GM23338 (cell line): ENCODE measurements around the gene DCLK2. TPM values are rescaled to one million over a fixed set of nuclear protein-coding genes. Genes with fewer than 3 reads are reported as not detected.

Experiments
- ATAC-seq: fragments of 200-7000 bp; cut with Tn5 transposase; 3 replicates; pipeline ENCODE4 v1.9.1; 2020
- DNase-seq: peaks from one replicate; pipeline ENCODE4 v3.0.0-alpha.2; 2015; ENCODE audit warnings: low spot score
- H2AFZ ChIP-seq: fragments of 200-600 bp; sonication (generic); 2 replicates; pipeline ENCODE4 v1.8.0; 2016; ENCODE audit warnings: antibody characterized with exemption, mild to moderate bottlenecking, moderate library complexity
- H3F3A ChIP-seq: fragments of 200-600 bp; sonication (generic); replicated peaks from 2 replicates; pipeline ENCODE4 v1.8.0; 2017; ENCODE audit warnings: antibody characterized with exemption, mixed run types, low read depth
- H3K27ac ChIP-seq: fragments of 200-600 bp; sonication (generic); 2 replicates; pipeline ENCODE4 v1.6.1; 2016; ENCODE audit warnings: low read depth
- H3K27me3 ChIP-seq: fragments of 200-600 bp; sonication (generic); 2 replicates; pipeline ENCODE4 v1.8.0; 2016; ENCODE audit warnings: mild to moderate bottlenecking, mixed run types, moderate library complexity; ENCODE audit not compliant: insufficient read depth
- H3K36me3 ChIP-seq: fragments of 200-600 bp; sonication (generic); 2 replicates; pipeline ENCODE4 v1.8.0; 2016; ENCODE audit warnings: mild to moderate bottlenecking; ENCODE audit not compliant: insufficient read depth
- H3K4me1 ChIP-seq: fragments of 200-600 bp; sonication (generic); 2 replicates; pipeline ENCODE4 v1.8.0; 2016; ENCODE audit warnings: mild to moderate bottlenecking, moderate library complexity; ENCODE audit not compliant: insufficient read depth
- H3K4me2 ChIP-seq: fragments of 200-600 bp; sonication (generic); 2 replicates; pipeline ENCODE4 v1.7.1; 2017; ENCODE audit warnings: mixed run types
- H3K4me3 ChIP-seq: fragments of 200-600 bp; sonication (generic); 2 replicates; pipeline ENCODE4 v1.6.1; 2016; ENCODE audit warnings: mixed run types
- H3K79me2 ChIP-seq: fragments of 200-600 bp; sonication (generic); replicated peaks from 2 replicates; pipeline ENCODE4 v1.8.0; 2017; ENCODE audit warnings: mild to moderate bottlenecking; ENCODE audit not compliant: insufficient read depth
- H3K9me2 ChIP-seq: fragments of 200-600 bp; sonication (generic); 2 replicates; pipeline ENCODE4 v1.8.0; 2017; ENCODE audit not compliant: insufficient read depth
- H4K20me1 ChIP-seq: fragments of 200-600 bp; sonication (generic); replicated peaks from 2 replicates; pipeline ENCODE4 v1.8.0; 2017; ENCODE audit warnings: mild to moderate bottlenecking; ENCODE audit not compliant: insufficient read depth
- H3K27ac Mint-ChIP-seq: 2 replicates; pipeline ENCODE4 v1.8.0; 2020; ENCODE audit warnings: inconsistent platforms, mild to moderate bottlenecking, moderate library complexity, mixed read lengths
- H3K27me3 Mint-ChIP-seq: 3 replicates; pipeline ENCODE4 v1.8.0; 2022; ENCODE audit warnings: low read depth, mild to moderate bottlenecking, moderate library complexity, mixed read lengths, inconsistent platforms; ENCODE audit not compliant: insufficient read depth, poor library complexity
- H3K36me3 Mint-ChIP-seq: 3 replicates; pipeline ENCODE4 v1.8.0; 2021; ENCODE audit warnings: low read depth, mild to moderate bottlenecking, inconsistent platforms, moderate library complexity, mixed read lengths
- H3K4me1 Mint-ChIP-seq: 3 replicates; pipeline ENCODE4 v1.8.0; 2020; ENCODE audit warnings: mild to moderate bottlenecking, inconsistent platforms, mixed read lengths
- H3K4me3 Mint-ChIP-seq: 3 replicates; pipeline ENCODE4 v1.8.0; 2021; ENCODE audit warnings: moderate library complexity, mild to moderate bottlenecking, inconsistent platforms, mixed read lengths
- H3K9me3 Mint-ChIP-seq: 3 replicates; pipeline ENCODE4 v1.8.0; 2020; ENCODE audit warnings: moderate library complexity, mild to moderate bottlenecking, inconsistent platforms, mixed read lengths
- CREB1 ChIP-seq: fragments of 250-450 bp; sonication (Bioruptor Pico); IDR thresholded peaks from 2 replicates; pipeline ENCODE4 v1.5.0; 2020; ENCODE audit warnings: low read depth, mild to moderate bottlenecking, moderate library complexity
- CTCF ChIP-seq, 2 experiments: fragments of 200-600 bp in 1 of 2; sonication (generic) in 1 of 2; conservative IDR thresholded peaks; 2 replicates each; pipeline versions ENCODE4 v1.5.1 to v1.6.1; 2016 to 2017; ENCODE audit warnings: antibody characterized with exemption in 2 of 2, low read depth in 2 of 2, mild to moderate bottlenecking in 2 of 2, moderate library complexity in 1 of 2
- EZH2 ChIP-seq: fragments of 200-600 bp; sonication (generic); IDR thresholded peaks from one replicate; pipeline ENCODE4 v1.8.0; 2017; ENCODE audit warnings: antibody characterized with exemption, mild to moderate bottlenecking, low read depth; ENCODE audit not compliant: unreplicated experiment
- EZH2phosphoT487 ChIP-seq: fragments of 200-600 bp; sonication (generic); IDR thresholded peaks from one replicate; pipeline ENCODE4 v1.8.1; 2018; ENCODE audit warnings: antibody characterized with exemption; ENCODE audit not compliant: unreplicated experiment
- REST ChIP-seq: IDR thresholded peaks from one replicate; pipeline ENCODE4 v1.6.1; 2018; ENCODE audit warnings: antibody characterized with exemption; ENCODE audit not compliant: unreplicated experiment
- STAT1 ChIP-seq: IDR thresholded peaks from one replicate; pipeline ENCODE4 v1.6.1; 2016; ENCODE audit warnings: antibody characterized with exemption; ENCODE audit not compliant: unreplicated experiment
- ZNF331 ChIP-seq: fragments of 250-450 bp; sonication (Bioruptor Pico); IDR thresholded peaks from 2 replicates; pipeline ENCODE4 v1.5.0; 2020; ENCODE audit warnings: low read depth, mild to moderate bottlenecking, moderate library complexity
- polyA plus RNA-seq: library from polyadenylated mRNA; unstranded; fragments of >200 nt; fragmentation: Nextera tagmentation; extraction: Ambion mirVana; gene quantifications from 2 replicates; pipeline ENCODE4 v1.2.1, GENCODE V29; 2016
- total RNA-seq: library from RNA; depleted of rRNA; stranded (reverse); fragments of >200 nt; shearing (Covaris generic); gene quantifications from 2 replicates; pipeline ENCODE4 v1.2.3, GENCODE V29; 2014
- TF ChIP-seq, protein P1 (sequence below): fragments of 250-450 bp; sonication (Bioruptor Pico); IDR thresholded peaks from 2 replicates; pipeline ENCODE4 v1.5.0; 2020; ENCODE audit warnings: mild to moderate bottlenecking, moderate library complexity

The DCLK2 gene
- total and polyA plus RNA-seq, 2 experiments from 2014 or later = 0.49 TPM; not detected in 1

DNA sequence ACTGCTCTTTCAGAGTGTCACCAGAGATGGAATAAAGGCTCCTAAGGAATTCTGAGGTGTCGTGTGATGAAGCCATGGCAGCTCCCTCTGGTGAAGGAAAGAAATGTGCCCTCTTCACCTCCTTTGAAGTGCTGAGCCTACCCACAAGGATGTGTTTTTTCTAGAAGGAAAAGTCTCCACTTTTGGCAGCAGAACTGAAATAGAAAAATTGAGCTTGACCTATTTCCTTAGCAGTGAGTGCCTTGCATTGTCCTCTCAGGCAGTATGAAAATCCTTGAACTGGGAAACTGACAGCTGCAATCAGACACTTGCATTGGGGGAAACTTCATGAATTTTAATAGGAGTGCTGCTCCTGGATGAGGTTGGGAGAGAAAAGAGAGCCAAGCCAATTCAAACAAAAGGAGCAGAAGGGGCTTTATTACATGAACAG lies 95.2 kb downstream of the DCLK2 start:
- Mint-ChIP-seq H3K27ac (no peak overlapping the region), H3K4me3 (no peak overlapping the region), H3K4me1 (no peaks in the 10 kb centered on the region), H3K9me3 (no peaks in the 10 kb centered on the region), H3K27me3 (no peaks in the 10 kb centered on the region), H3K36me3 (no peaks in the 10 kb centered on the region)
- Histone ChIP-seq H3K9me2 (no peaks in the 10 kb centered on the region), H3F3A (no peaks in the 10 kb centered on the region), H2AFZ (no peak overlapping the region), H4K20me1 (no peaks in the 10 kb centered on the region; the same call in 1 of the 2 replicates), H3K79me2 (no peaks in the 10 kb centered on the region), H3K4me2 (no peak overlapping the region), H3K27me3 (no peaks in the 10 kb centered on the region), H3K27ac (no peak overlapping the region), H3K36me3 (no peaks in the 10 kb centered on the region), H3K4me1 (no peaks in the 10 kb centered on the region), H3K4me3 (no peak overlapping the region)
- TF ChIP-seq ZNF331 (CRISPR knock-in tag) (no peak), STAT1 (no peak), EZH2 (no peak), EZH2phosphoT487 (no peak), REST (no peak), CREB1 (CRISPR knock-in tag) (no peak), CTCF (conservative IDR thresholded peaks at IDR 0.05; ENCODE audit: low read depth in 2 of 2) (no peak)
- TF ChIP-seq, protein P1, sequence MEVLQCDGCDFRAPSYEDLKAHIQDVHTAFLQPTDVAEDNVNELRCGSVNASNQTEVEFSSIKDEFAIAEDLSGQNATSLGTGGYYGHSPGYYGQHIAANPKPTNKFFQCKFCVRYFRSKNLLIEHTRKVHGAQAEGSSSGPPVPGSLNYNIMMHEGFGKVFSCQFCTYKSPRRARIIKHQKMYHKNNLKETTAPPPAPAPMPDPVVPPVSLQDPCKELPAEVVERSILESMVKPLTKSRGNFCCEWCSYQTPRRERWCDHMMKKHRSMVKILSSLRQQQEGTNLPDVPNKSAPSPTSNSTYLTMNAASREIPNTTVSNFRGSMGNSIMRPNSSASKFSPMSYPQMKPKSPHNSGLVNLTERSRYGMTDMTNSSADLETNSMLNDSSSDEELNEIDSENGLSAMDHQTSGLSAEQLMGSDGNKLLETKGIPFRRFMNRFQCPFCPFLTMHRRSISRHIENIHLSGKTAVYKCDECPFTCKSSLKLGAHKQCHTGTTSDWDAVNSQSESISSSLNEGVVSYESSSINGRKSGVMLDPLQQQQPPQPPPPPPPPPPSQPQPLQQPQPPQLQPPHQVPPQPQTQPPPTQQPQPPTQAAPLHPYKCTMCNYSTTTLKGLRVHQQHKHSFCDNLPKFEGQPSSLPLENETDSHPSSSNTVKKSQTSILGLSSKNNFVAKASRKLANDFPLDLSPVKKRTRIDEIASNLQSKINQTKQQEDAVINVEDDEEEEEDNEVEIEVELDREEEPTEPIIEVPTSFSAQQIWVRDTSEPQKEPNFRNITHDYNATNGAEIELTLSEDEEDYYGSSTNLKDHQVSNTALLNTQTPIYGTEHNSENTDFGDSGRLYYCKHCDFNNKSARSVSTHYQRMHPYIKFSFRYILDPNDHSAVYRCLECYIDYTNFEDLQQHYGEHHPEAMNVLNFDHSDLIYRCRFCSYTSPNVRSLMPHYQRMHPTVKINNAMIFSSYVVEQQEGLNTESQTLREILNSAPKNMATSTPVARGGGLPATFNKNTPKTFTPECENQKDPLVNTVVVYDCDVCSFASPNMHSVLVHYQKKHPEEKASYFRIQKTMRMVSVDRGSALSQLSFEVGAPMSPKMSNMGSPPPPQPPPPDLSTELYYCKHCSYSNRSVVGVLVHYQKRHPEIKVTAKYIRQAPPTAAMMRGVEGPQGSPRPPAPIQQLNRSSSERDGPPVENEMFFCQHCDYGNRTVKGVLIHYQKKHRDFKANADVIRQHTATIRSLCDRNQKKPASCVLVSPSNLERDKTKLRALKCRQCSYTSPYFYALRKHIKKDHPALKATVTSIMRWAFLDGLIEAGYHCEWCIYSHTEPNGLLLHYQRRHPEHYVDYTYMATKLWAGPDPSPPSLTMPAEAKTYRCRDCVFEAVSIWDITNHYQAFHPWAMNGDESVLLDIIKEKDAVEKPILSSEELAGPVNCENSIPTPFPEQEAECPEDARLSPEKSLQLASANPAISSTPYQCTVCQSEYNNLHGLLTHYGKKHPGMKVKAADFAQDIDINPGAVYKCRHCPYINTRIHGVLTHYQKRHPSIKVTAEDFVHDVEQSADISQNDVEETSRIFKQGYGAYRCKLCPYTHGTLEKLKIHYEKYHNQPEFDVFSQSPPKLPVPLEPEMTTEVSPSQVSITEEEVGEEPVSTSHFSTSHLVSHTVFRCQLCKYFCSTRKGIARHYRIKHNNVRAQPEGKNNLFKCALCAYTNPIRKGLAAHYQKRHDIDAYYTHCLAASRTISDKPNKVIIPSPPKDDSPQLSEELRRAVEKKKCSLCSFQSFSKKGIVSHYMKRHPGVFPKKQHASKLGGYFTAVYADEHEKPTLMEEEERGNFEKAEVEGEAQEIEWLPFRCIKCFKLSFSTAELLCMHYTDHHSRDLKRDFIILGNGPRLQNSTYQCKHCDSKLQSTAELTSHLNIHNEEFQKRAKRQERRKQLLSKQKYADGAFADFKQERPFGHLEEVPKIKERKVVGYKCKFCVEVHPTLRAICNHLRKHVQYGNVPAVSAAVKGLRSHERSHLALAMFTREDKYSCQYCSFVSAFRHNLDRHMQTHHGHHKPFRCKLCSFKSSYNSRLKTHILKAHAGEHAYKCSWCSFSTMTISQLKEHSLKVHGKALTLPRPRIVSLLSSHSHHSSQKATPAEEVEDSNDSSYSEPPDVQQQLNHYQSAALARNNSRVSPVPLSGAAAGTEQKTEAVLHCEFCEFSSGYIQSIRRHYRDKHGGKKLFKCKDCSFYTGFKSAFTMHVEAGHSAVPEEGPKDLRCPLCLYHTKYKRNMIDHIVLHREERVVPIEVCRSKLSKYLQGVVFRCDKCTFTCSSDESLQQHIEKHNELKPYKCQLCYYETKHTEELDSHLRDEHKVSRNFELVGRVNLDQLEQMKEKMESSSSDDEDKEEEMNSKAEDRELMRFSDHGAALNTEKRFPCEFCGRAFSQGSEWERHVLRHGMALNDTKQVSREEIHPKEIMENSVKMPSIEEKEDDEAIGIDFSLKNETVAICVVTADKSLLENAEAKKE (CRISPR knock-in tag) = no peak
- DNase-seq (no peak), ATAC-seq (no peak)
